GM21619 (cell line): ENCODE measurements around the gene ARL15.

Experiments used
- ATAC-seq: cut with Tn5 transposase; IDR thresholded peaks from one replicate; pipeline ENCODE4 v1.9.1; 2021; ENCODE audit not compliant: unreplicated experiment

ARL15 gene

DNA sequence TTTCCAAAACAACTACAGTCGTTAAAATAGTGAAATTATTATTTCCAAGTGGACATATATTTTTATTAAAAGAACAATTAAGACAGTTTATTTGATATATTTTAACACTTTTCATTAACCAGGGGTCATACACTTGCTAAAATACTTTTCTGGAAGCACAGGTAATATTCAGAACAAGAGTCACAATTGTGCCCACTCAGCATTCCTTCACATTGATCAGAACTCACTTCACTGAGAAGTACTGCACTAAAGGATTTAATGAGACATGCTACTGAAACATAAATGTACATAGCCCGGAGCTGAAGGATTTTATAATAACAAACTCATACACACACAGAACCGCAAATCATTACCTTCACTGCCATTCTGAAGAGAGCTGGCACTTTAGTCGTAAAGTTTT is 361.8 kb downstream of the ARL15 start:
- no peak for ATAC-seq

DNA sequence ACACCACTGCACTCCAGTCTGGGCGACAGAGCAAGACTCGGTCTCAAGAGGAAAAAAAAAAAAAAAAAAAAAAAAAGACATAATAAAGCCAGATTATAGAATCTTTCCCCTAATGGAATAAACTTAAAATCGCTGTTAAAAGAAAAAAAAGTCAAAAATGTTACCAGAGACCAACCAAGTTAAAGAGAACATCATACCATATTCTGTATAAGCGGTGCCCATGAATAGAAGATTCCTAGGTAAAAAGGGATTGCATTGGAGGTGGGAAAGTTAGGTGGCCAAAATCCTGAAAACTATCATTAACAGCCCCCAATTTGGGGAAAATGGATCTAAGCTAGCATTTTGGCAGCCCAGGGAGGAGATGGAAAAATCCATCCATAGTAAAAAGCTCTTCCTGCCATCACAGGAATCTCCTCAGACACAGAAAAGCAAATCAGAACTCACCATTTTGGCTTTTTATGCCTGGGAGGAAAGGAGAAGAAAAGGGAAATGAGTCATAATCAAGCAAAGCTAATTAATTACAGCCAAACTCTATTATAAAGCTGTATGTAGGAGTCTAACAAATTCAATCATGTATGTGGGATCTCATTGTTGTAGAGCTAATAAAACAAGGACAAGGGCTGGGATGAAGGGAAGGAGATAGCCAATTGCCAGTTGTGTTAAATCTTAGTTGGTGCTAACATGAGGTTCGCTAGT is 363.8 kb downstream of the ARL15 start:
- ATAC-seq, result no peak

- no peak for ATAC-seq
These were observed 365.4 kb downstream of the ARL15 start for GRCh38 chr5:53944981-53945380.

- no peak for ATAC-seq
These were observed 366.4 kb downstream of the ARL15 start for GRCh38 chr5:53943938-53944337.

GRCh38 chr5:53942724-53943123 is 367.6 kb downstream of the ARL15 start:
- ATAC-seq, result no peak

DNA sequence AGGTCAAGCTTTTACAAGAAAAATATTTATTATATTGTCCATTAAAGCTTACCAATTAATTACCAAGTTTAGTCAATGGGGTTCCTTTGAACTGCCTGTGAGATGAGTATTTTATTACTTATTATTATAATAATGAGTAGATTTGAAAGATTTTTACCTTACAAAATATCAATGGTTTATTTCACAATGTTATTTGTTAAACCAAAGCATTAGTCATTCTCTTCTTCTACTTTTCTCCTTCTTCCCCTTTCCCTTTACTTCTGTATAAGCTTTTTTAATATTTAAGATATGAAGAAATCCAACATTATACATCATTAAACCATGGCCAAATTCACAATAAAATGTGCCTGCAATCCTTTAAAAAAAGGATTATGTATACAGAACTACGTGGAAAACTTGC is 369.5 kb downstream of the ARL15 start:
- no peak for ATAC-seq

- ATAC-seq, result no peak
These were observed 372.9 kb downstream of the ARL15 start for GRCh38 chr5:53937467-53937866.

DNA sequence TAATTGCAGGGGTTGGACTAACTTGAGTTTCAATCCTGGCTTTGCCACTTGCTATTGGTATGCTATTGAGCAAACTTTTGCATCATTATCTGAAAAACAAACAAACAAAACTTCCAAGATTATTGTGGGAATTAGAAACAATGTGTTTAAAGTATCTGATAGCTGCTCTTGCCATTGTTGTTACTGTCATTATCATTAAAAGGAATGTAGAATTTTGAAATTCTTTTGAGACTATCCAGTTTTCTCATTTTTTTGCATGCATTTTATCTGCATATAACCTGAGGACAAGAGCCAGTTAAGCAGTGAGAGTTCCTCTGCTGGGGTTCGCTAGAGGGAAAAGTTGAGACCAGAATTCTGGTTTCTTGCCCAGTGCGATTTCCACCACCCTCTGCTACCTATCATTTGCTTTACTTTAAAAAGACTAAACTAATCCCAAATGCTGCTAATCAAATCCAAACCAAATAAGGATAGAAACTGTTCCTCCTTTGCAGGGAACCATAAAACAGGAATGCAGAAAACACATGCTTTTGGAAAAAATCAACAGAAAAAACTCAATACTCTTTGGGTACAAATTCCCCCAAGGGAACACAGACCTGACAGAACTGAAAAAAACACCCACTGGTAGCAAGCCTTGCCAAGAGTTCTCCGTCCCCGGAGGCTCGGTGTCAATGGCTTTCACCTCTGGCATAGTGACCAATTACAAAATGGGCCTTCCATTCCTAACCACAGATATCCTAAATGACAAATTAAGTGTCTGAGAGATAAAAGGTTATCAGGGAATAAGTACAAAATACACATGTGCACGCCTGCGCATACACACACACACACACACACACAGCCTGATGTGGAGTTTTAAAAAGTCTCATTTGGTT is 373.7 kb downstream of the ARL15 start:
- ATAC-seq, result no peak

DNA sequence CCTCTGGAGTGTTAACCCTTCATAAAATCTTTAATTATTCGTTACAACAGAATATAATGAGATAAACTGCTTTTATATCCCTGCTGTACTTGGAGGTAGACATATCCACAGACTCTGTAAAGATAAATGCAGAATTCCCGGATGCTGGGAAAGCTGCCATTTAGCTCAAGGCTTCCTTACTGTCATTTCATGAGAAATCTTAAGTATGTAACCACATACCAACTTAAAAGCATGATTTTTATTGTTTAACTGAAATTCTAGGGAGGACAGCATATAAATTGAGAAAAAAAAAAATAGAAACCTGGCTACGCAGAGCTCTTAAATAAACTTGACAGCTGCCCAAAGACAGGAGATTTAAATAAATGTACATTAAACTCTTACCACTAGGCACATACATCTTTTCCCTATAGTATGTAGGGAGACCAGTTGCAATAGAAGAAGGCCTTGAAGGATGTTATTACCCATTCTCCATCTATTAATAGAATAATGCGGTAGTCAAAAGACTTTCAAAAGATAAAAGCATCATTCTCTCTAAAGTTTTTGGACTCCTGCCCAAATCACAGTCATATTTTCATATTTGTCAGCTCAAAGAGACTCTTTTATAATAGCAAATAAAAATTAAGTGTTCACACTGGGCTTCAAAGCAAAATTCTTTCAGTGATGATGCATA is 376.1 kb downstream of the ARL15 start:
- ATAC-seq, result no peak

- no peak for ATAC-seq
These were observed 378.0 kb downstream of the ARL15 start for GRCh38 chr5:53932351-53932750.

DNA sequence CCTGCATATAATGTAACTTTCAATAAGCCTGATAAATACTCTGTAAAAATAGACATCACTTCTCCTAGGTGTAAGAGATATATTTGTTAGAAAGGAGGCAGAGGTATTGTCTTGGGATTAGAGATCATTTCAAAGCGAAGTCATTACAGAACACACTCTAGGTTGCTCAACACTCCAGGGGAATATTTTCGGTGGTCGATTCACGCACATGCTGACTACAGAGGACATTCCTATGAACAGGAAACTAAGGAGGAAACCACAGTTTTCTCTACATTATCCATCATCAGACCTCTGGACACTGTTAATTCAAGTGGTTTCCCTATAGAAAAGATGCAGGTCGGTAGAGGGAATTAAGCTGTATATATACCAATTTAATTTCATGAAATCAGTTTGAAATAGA is 379.9 kb downstream of the ARL15 start:
- ATAC-seq, result no peak

DNA sequence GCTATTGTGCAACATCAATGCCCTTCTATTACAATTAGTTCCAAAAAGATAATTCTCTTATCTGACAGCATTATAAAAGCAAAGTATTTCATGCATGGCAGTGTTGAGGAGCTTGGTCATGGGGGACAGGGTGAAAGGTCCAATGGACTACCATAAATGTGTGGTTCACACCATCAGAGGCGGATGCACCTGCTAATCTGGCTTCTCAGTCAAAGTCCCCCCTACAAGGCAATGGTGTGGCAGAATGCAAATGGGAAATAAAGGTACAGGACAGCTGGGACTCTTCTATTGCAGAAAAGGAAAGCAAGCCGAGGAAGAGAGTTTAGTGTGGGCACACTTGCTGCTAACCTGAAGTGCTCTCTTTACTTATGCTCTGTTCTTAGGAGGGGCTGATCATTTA is 380.8 kb downstream of the ARL15 start:
- no peak for ATAC-seq

- no peak for ATAC-seq
These were observed 381.2 kb downstream of the ARL15 start for GRCh38 chr5:53929152-53929551.

DNA sequence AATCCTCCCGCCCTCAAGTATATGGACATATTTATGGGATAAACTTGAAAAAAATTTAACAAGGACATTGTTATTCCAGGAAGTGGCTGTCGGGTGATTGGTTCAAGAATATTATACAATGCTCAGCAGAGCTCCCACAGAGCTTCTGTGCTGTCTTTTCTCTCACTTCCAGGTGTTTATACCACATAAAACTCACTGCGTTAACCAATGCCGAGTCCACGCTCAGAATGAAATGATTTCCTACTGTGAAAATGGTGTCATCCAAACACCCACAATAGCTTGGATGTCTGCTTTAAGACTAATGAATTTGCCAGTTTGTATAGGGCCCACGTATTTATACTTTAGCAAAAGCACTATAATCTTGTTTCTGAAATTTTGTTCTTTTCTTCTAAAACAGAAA is 381.7 kb downstream of the ARL15 start:
- ATAC-seq, result no peak

GRCh38 chr5:53927668-53928247 is 382.6 kb downstream of the ARL15 start:
- ATAC-seq, result no peak

DNA sequence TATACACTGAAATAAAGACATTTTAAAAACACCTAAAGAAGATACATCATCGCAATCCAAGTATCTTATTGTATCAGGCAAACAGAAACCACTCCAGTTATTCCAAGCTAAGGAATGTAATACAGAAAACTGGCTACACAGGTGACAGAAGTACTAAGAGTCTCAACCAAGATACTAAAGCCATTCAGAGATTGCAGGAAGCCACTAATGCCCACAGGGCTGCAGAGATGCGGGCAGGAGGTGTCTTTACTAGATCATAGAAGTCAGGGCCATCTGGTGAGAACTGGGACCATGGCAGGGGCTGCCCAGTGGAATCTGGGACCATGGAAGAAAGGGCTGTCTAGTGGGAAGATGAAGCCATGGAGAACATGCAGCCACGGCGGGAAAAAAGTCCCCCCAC is 384.3 kb downstream of the ARL15 start:
- no peak for ATAC-seq

DNA sequence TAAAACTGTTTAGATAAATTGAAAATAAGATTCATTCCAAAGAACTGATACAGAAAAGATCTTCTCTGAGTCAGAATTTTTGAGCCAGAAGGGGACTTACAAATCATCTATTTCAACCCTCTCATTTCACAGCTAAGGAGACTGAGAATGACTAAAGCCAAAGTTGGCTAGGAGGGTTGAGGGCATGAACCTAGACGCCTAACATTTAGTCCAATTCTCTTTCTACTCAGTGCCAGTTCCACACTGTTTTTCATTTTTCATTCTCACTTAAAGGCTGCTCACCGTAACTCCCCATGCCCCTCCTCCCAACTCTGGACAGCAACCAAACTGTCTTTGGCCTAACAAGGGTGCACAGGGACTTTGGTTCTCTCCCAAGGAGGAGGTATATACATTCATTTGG is 386.0 kb downstream of the ARL15 start:
- no peak for ATAC-seq

- no peak for ATAC-seq
These were observed 386.4 kb downstream of the ARL15 start for GRCh38 chr5:53923961-53924360.

DNA sequence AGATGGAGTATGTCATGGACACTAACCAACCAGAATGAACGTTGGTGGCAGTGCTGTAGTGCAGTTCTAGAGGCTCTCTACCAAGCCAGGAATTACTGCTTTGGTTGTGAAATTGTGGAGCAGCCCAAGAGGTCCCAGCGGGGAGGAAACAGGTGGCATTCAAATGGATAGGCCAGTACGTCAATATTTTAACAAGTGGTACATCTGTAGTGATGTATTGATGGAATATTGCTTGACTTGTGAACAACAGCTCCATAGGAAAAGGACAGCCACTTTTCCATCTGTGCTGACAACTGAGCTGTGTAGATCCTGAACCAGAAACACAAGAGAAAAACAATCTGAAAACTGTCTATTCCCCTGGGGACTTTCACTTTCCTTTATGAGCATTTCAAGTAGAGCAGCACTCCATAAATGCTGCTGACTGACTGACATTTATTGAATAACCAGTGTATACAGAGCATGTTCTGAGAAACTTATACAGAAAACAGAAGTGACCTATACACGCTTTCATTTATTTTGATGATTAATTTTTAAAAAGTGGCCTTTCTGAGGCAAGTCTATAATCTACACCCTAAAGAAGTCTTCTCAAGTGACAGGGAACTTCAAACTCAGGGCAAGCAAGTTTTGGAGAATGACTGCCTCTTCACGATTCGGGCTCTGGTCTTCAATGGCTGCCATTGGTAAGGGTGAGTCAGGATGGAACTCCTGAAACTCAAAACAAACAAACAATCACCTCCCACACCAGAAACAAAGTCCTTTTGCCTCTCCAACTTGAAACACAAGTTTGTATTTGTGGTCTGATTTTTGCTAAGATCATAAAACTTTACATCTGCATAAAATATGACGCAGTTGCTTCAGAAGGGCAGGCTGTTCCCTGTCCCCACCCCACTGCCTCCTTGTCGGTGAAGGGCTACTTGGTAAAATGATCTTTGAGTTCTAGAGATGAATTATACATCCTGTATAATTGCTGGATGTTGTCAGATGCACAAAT is 387.6 kb downstream of the ARL15 start:
- ATAC-seq, result no peak

DNA sequence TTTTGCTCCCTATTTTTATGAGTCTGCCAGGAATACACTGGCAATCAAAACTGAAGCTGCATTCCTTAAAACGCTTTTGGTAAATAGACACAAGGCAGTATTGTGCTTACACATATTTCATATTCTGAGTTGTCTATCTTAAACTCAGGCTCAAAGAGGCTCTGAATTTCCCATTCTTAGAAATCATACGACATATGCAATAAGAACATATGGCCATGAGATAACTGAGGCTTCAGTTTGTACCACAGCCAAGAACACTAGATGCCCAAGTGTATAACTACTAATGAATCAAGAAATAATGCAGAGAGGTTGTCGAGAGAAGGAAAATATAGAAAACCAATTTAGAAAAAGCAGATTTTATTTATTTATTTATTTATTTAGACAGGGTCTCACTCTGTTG is 392.5 kb downstream of the ARL15 start:
- no peak for ATAC-seq
